ENCODE data around the gene PPP1CA.
A peak's percentile ranks its signal among the peaks of the same experiment; 100 is the strongest.

PPP1CA gene

DNA sequence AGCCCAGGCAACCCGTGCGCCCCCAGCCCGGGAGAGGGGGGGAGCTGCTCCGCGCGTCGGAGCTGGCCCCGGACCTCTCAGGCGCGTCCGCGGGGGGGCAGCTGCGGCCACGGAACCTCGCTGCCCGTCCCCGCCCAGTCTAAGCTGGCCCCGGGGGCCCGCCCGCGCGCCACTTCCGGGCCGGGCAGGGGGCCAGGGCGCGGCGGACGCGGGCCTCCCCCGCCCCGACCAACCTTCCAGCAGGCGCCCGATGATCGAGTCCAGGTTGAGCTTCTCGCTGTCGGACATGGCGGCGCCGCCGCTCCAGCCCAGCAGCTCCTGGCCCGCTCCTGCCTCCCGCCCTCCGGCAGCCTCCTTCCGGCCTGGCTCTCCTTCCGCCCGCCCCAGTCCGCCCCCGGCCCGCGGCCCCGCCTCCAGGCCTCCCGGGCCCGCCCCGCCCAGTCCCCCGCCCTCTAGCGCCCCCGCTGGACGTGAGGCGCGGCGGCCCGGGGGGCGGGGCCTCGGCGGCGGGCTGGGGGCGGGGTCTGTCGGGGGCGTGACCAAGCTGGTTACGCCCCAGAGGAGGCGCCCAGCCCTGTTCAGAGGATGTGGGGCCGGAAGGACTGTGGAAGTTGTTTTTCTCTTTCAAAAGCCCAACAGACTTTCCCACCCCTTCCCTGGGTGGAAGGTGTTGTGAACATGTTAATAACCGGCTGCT lies at the start of gene PPP1CA:
Gene PPP1CA, minus strand, starts transcription at position 364 of the 697 bp plus-strand sequence. Its CDS starts 76 bp downstream, at position 288.
- H3K27ac ChIP-seq = peak within 1 kb of the TSS; percentile 98
- peak; percentile 96 for TF ChIP-seq CTCF (IDR thresholded peaks at IDR 0.05)
- peak within 1 kb of the TSS; percentile 89 to 96 for H3K4me3 ChIP-seq (ENCODE audit: low read depth in 1 of 2, low read length in 1 of 2)
- no peaks in the 10 kb centered on the region for H3K9me3 ChIP-seq
- peaks cover 58% of the 10 kb centered on the region for H3K36me3 ChIP-seq
- H3K27me3 ChIP-seq = no peaks in the 10 kb centered on the region
- H3K4me1 ChIP-seq (ENCODE audit: control insufficient read depth in 1 of 2, insufficient read depth in 1 of 2, low read depth in 1 of 2, low read length in 1 of 2) = peaks cover 77 to 78% of the 10 kb centered on the region in 2 experiments

DNA sequence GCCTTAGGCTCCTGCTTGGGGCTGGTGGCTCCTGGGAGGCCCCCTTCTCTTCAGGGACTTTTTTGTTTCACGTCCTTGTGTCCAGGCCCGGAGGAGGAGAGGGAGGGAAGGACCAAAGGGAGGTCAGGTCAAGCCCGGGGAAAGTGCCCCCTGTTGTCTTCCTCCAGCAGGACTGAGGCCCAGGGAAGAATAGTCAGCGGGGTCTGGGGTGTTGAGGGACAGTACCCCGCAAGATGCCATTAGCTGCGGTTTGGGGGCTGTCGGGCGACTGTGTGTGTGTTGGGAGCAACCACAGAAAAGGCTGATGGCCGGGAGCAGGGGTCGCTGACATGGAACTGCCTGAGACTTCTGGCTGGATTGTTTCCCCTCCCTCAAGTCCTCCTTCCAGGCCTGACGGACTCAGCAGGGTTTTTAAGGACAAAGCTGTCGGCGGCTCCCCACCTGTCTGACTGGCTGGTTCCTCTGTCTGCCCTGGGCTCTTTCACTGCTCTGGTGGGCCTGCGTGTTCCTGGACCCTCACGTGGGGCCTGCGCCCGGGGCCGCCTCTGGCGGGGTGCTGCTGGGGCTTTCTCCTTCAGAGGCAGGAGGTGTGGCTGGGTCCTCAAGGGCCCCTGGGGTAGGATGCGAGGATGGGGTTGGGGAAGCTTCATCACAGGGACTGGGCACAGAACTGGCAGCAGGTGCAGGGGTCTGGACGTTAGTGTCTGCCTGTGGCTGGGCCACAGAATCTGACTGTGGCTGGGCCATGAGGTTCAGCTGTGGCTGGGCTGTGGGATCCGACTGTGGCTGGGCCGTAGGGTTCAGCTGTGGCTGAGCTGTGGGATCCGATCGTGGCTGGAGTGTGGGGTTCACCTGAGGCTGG lies 49.4 kb upstream of the PPP1CA start:
- TF ChIP-seq CTCF (IDR thresholded peaks at IDR 0.05) = no peak
- no peaks in the 10 kb centered on the region for H3K9me3 ChIP-seq
- no peak overlapping the region for H3K4me3 ChIP-seq (ENCODE audit: low read depth in 1 of 2, low read length in 1 of 2)
- no peaks in the 10 kb centered on the region for H3K36me3 ChIP-seq
- no peaks in the 10 kb centered on the region for H3K27me3 ChIP-seq
- peaks cover 0 to 6% of the 10 kb centered on the region in 2 experiments for H3K4me1 ChIP-seq (ENCODE audit: control insufficient read depth in 1 of 2, insufficient read depth in 1 of 2, low read depth in 1 of 2, low read length in 1 of 2)
- no peak overlapping the region for H3K27ac ChIP-seq

- TF ChIP-seq CTCF (IDR thresholded peaks at IDR 0.05) = no peak
- H3K36me3 ChIP-seq = no peaks in the 10 kb centered on the region
- no peaks in the 10 kb centered on the region for H3K9me3 ChIP-seq
- H3K4me3 ChIP-seq (ENCODE audit: low read depth in 1 of 2, low read length in 1 of 2) = no peak overlapping the region
- peak overlapping the region; percentile 54 for H3K27ac ChIP-seq
- H3K4me1 ChIP-seq (ENCODE audit: control insufficient read depth in 1 of 2, insufficient read depth in 1 of 2, low read depth in 1 of 2, low read length in 1 of 2) = peaks cover 2 to 9% of the 10 kb centered on the region in 2 experiments
- no peaks in the 10 kb centered on the region for H3K27me3 ChIP-seq
These were observed 47.6 kb upstream of the PPP1CA start for GRCh38 chr11:67449116-67449844.

GRCh38 chr11:67448220-67448609 lies 46.6 kb upstream of the PPP1CA start:
- Histone ChIP-seq H3K4me1 (ENCODE audit: control insufficient read depth in 1 of 2, insufficient read depth in 1 of 2, low read depth in 1 of 2, low read length in 1 of 2) (peaks cover 9 to 14% of the 10 kb centered on the region in 2 experiments), H3K9me3 (no peaks in the 10 kb centered on the region), H3K27me3 (no peaks in the 10 kb centered on the region), H3K4me3 (ENCODE audit: low read depth in 1 of 2, low read length in 1 of 2) (no peak overlapping the region), H3K36me3 (no peaks in the 10 kb centered on the region), H3K27ac (no peak overlapping the region)
- TF ChIP-seq CTCF (IDR thresholded peaks at IDR 0.05) = no peak

DNA sequence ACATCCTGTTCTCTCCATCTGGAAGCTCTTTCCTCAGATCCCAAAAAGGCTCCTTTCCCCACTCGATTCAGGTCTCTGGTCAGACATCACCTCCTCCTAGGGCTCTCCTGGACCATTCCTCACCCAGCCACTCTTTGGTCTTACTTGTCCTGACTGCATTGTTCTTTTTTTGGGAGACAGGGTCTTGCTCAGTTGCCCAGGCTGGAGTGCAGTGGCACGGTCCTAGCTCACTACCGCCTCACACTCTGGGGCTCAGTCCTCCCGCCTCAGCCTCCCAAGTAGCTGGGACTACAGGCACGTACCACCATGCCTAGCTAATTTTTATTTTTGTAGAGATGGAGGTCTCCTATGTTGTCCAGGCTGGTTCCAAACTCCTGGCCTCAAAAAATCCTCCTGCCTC lies 43.9 kb upstream of the PPP1CA start:
- no peak for TF ChIP-seq CTCF (IDR thresholded peaks at IDR 0.05)
- H3K9me3 ChIP-seq = no peaks in the 10 kb centered on the region
- no peak overlapping the region for H3K27ac ChIP-seq
- peaks cover 9 to 17% of the 10 kb centered on the region in 2 experiments for H3K4me1 ChIP-seq (ENCODE audit: control insufficient read depth in 1 of 2, insufficient read depth in 1 of 2, low read depth in 1 of 2, low read length in 1 of 2)
- H3K27me3 ChIP-seq = no peaks in the 10 kb centered on the region
- H3K4me3 ChIP-seq (ENCODE audit: low read depth in 1 of 2, low read length in 1 of 2) = no peak overlapping the region
- no peaks in the 10 kb centered on the region for H3K36me3 ChIP-seq
